K562 (cell line): ENCODE data around the gene WASF1. TPM values are rescaled to one million over a fixed set of nuclear protein-coding genes. Genes with fewer than 3 reads are reported as not detected.
A peak's percentile ranks its signal among the peaks of the same experiment; 100 is the strongest.

Source experiments
- GABPA ChIP-seq: fragments of 200-800 bp; sonication (Bioruptor generic); conservative IDR thresholded peaks from 2 replicates; pipeline ENCODE4 v1.6.1; 2016; ENCODE audit warnings: low read depth, missing genetic modification characterization, missing compliant biosample characterization
- HCFC1 ChIP-seq: IDR thresholded peaks from 2 replicates; pipeline ENCODE4 v1.6.1; 2012; ENCODE audit warnings: low read depth, low read length, improper control_type of control experiment
- JUN ChIP-seq, 2 experiments: sonication (generic) in 1 of 2; formaldehyde crosslinking in 1 of 2; IDR thresholded peaks; 2 replicates each; pipeline versions ENCODE4 v1.6.1 to v1.8.0; 2012 to 2022; ENCODE audit warnings: borderline replicate concordance in 2 of 2, mild to moderate bottlenecking in 2 of 2, improper control_type of control experiment in 1 of 2, low read depth in 1 of 2, low read length in 1 of 2, missing genetic modification reagents in 1 of 2
- MXD1 ChIP-seq: fragments of 250-450 bp; sonication (Bioruptor Pico); IDR thresholded peaks from 2 replicates; pipeline ENCODE4 v1.8.0; 2021; ENCODE audit warnings: borderline replicate concordance, mild to moderate bottlenecking, moderate library complexity; ENCODE audit not compliant: poor library complexity, severe bottlenecking
- MYC ChIP-seq, 2 experiments: fragments of 250-450 bp in 1 of 2; sonication (Bioruptor Pico) in 1 of 2; IDR thresholded peaks; 2 replicates each; pipeline versions ENCODE4 v1.5.1 to v1.6.1; 2012 to 2021; ENCODE audit warnings: low read depth in 2 of 2, borderline replicate concordance in 1 of 2, improper control_type of control experiment in 1 of 2, low read length in 1 of 2, mild to moderate bottlenecking in 1 of 2, moderate library complexity in 1 of 2
- NFYB ChIP-seq: IDR thresholded peaks from 2 replicates; pipeline ENCODE4 v1.6.1; 2011; ENCODE audit warnings: mild to moderate bottlenecking, moderate library complexity; ENCODE audit not compliant: insufficient read length; ENCODE audit errors: extremely low read depth
- YY1 ChIP-seq, 3 experiments: IDR thresholded peaks; 2 replicates each; pipeline ENCODE4 v1.6.1; 2011; ENCODE audit warnings: low read length in 2 of 3, mild to moderate bottlenecking in 2 of 3, moderate library complexity in 2 of 3, borderline replicate concordance in 1 of 3, control low read depth in 1 of 3, low read depth in 1 of 3; ENCODE audit not compliant: insufficient read depth in 3 of 3, insufficient replicate concordance in 2 of 3, control insufficient read depth in 1 of 3, insufficient read length in 1 of 3; ENCODE audit errors: extremely low read depth in 1 of 3
- ZNF511 ChIP-seq: sonication (generic); formaldehyde crosslinking; IDR thresholded peaks from 2 replicates; pipeline ENCODE4 v1.8.0; 2022; ENCODE audit warnings: mild to moderate bottlenecking, missing genetic modification reagents
- ZNF583 ChIP-seq: fragments of 250-450 bp; sonication (Bioruptor Pico); IDR thresholded peaks from 2 replicates; pipeline ENCODE4 v1.4.0; 2020
- ZNF707 ChIP-seq: fragments of 250-450 bp; sonication (Bioruptor Pico); conservative IDR thresholded peaks from 2 replicates; pipeline ENCODE4 v1.8.0; 2022; ENCODE audit warnings: inconsistent platforms, mild to moderate bottlenecking, moderate library complexity
- polyA plus RNA-seq, 8 experiments: library from polyadenylated mRNA; depleted of rRNA in 4 of 8; stranded (reverse) in 5 of 8; unstranded in 3 of 8; fragments of >200 nt; fragmentation: Nextera tagmentation in 2 of 8; fragmentation: Illumina TruSeq in 1 of 8; extraction: Ambion mirVana in 2 of 8; extraction: Trizol in 1 of 8; gene quantifications; 2 replicates each; pipeline versions ENCODE4 v1.2.1 to v1.2.3, GENCODE V29; 2011 to 2014; ENCODE audit warnings: inconsistent platforms in 1 of 8, missing spikeins in 1 of 8
- total RNA-seq, 7 experiments: library from RNA; depleted of rRNA in 6 of 7; stranded (reverse); fragments of >200 nt in 6 of 7; fragmentation: Illumina TruSeq in 2 of 7; extraction: Trizol in 2 of 7; gene quantifications; 2 replicates each; pipeline versions ENCODE4 v1.2.1 to v1.2.3, GENCODE V29; 2011 to 2021; ENCODE audit warnings: low replicate concordance in 1 of 7
- TF ChIP-seq, protein P1 (sequence below): fragments of 250-450 bp; sonication (Bioruptor Pico); IDR thresholded peaks from 2 replicates; pipeline ENCODE4 v1.8.0; 2022; ENCODE audit warnings: inconsistent platforms
- TF ChIP-seq, protein P2 (sequence below): fragments of 200-800 bp; sonication (Bioruptor generic); IDR thresholded peaks from 2 replicates; pipeline ENCODE4 v1.6.1; 2016; ENCODE audit warnings: missing genetic modification characterization, missing compliant biosample characterization
- TF ChIP-seq, protein P3 (sequence below), 3 experiments: IDR thresholded peaks in 2 of 3; conservative IDR thresholded peaks in 1 of 3; 2 replicates each; pipeline ENCODE4 v1.5.1; 2011 to 2012; ENCODE audit warnings: low read length in 3 of 3, mild to moderate bottlenecking in 3 of 3, control low read depth in 2 of 3, improper control_type of control experiment in 1 of 3, inconsistent platforms in 1 of 3, low read depth in 1 of 3, mixed read lengths in 1 of 3, moderate library complexity in 1 of 3; ENCODE audit not compliant: insufficient read depth in 2 of 3

WASF1 gene
- total and polyA plus RNA-seq, 9 of the 15 experiments (the other 6 are each of a cell fraction or from before 2014, with no cell fraction given), result 2.1 to 18.2 (median 7.4) TPM

- TF ChIP-seq JUN (IDR thresholded peaks at IDR 0.05; ENCODE audit: borderline replicate concordance, low read depth, low read length) (0 out of 2 replicates have a peak, but pooled peaks have one; percentile 6), JUN (CRISPR knock-in tag; IDR thresholded peaks at IDR 0.05; ENCODE audit: borderline replicate concordance) (no peak), GABPA (tag) (peak; percentile 82), MXD1 (CRISPR knock-in tag) (no peak), MYC (IDR thresholded peaks at IDR 0.05; ENCODE audit: low read depth, low read length) (peak; percentile 10; the same call in 1 of the 2 replicates), MYC (CRISPR knock-in tag; IDR thresholded peaks at IDR 0.05; ENCODE audit: borderline replicate concordance, low read depth) (no peak), ZNF707 (CRISPR knock-in tag) (no peak), HCFC1 (no peak), NFYB (no peak), ZNF583 (CRISPR knock-in tag) (no peak), ZNF511 (0 out of 2 replicates have a peak, but pooled peaks have one; percentile 41), YY1 (IDR thresholded peaks at IDR 0.05; ENCODE audit: borderline replicate concordance in 1 of 3, control insufficient read depth in 1 of 3, extremely low read depth in 1 of 3, insufficient read depth in 3 of 3, insufficient read length in 1 of 3, insufficient replicate concordance in 2 of 3, low read depth in 1 of 3, low read length in 2 of 3) (peak in 1 of 3 experiments; percentile 38)
- TF ChIP-seq, protein P1, sequence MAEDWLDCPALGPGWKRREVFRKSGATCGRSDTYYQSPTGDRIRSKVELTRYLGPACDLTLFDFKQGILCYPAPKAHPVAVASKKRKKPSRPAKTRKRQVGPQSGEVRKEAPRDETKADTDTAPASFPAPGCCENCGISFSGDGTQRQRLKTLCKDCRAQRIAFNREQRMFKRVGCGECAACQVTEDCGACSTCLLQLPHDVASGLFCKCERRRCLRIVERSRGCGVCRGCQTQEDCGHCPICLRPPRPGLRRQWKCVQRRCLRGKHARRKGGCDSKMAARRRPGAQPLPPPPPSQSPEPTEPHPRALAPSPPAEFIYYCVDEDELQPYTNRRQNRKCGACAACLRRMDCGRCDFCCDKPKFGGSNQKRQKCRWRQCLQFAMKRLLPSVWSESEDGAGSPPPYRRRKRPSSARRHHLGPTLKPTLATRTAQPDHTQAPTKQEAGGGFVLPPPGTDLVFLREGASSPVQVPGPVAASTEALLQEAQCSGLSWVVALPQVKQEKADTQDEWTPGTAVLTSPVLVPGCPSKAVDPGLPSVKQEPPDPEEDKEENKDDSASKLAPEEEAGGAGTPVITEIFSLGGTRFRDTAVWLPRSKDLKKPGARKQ (CRISPR knock-in tag), result no peak
- TF ChIP-seq, protein P2, sequence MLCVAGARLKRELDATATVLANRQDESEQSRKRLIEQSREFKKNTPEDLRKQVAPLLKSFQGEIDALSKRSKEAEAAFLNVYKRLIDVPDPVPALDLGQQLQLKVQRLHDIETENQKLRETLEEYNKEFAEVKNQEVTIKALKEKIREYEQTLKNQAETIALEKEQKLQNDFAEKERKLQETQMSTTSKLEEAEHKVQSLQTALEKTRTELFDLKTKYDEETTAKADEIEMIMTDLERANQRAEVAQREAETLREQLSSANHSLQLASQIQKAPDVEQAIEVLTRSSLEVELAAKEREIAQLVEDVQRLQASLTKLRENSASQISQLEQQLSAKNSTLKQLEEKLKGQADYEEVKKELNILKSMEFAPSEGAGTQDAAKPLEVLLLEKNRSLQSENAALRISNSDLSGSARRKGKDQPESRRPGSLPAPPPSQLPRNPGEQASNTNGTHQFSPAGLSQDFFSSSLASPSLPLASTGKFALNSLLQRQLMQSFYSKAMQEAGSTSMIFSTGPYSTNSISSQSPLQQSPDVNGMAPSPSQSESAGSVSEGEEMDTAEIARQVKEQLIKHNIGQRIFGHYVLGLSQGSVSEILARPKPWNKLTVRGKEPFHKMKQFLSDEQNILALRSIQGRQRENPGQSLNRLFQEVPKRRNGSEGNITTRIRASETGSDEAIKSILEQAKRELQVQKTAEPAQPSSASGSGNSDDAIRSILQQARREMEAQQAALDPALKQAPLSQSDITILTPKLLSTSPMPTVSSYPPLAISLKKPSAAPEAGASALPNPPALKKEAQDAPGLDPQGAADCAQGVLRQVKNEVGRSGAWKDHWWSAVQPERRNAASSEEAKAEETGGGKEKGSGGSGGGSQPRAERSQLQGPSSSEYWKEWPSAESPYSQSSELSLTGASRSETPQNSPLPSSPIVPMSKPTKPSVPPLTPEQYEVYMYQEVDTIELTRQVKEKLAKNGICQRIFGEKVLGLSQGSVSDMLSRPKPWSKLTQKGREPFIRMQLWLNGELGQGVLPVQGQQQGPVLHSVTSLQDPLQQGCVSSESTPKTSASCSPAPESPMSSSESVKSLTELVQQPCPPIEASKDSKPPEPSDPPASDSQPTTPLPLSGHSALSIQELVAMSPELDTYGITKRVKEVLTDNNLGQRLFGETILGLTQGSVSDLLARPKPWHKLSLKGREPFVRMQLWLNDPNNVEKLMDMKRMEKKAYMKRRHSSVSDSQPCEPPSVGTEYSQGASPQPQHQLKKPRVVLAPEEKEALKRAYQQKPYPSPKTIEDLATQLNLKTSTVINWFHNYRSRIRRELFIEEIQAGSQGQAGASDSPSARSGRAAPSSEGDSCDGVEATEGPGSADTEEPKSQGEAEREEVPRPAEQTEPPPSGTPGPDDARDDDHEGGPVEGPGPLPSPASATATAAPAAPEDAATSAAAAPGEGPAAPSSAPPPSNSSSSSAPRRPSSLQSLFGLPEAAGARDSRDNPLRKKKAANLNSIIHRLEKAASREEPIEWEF, result no peak
- TF ChIP-seq, protein P3, sequence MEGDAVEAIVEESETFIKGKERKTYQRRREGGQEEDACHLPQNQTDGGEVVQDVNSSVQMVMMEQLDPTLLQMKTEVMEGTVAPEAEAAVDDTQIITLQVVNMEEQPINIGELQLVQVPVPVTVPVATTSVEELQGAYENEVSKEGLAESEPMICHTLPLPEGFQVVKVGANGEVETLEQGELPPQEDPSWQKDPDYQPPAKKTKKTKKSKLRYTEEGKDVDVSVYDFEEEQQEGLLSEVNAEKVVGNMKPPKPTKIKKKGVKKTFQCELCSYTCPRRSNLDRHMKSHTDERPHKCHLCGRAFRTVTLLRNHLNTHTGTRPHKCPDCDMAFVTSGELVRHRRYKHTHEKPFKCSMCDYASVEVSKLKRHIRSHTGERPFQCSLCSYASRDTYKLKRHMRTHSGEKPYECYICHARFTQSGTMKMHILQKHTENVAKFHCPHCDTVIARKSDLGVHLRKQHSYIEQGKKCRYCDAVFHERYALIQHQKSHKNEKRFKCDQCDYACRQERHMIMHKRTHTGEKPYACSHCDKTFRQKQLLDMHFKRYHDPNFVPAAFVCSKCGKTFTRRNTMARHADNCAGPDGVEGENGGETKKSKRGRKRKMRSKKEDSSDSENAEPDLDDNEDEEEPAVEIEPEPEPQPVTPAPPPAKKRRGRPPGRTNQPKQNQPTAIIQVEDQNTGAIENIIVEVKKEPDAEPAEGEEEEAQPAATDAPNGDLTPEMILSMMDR (IDR thresholded peaks at IDR 0.05 in 2 of 3, conservative IDR thresholded peaks at IDR 0.05 in 1 of 3; ENCODE audit: insufficient read depth in 2 of 3, low read depth in 1 of 3, low read length in 3 of 3), result no peak
These were observed 948 bp upstream of the WASF1 start, which contains the start of gene CDC40 (continued) for GRCh38 chr6:110180228-110181008.
